GM10248 (cell line): ENCODE results near the gene JMJD4.

Experiments used
- CTCF ChIA-PET: fragments of 300-600 bp; sonication (Branson Sonifier 250); formaldehyde crosslinking; extraction: SDS; loops from one replicate; lab custom pipeline; 2021; ENCODE audit warnings: antibody characterized with exemption; lab: Yijun Ruan, JAX
- POLR2A ChIA-PET: fragments of 350-650 bp; sonication (Branson Sonifier 250); formaldehyde crosslinking; extraction: SDS; loops from one replicate; lab custom pipeline; 2020; ENCODE audit warnings: antibody characterized with exemption; lab: Yijun Ruan, JAX
- DNase-seq: peaks from one replicate; pipeline ENCODE4 v3.0.0; 2012; ENCODE audit errors: extremely low spot score
- CTCF ChIP-seq: IDR thresholded peaks from 2 replicates; pipeline ENCODE4 v1.5.1; 2012; ENCODE audit warnings: mild to moderate bottlenecking, low read depth; ENCODE audit errors: extremely low read depth, missing control alignments, control extremely low read depth

The JMJD4 gene

GRCh38 chr1:227760377-227760776 lies 25.3 kb upstream of the JMJD4 start:
- POLR2A ChIA-PET: no interaction called here
- CTCF ChIA-PET: interaction anchor here (1.2 to 4.3 kb wide), 5 partner anchors 14 to 218 kb away, joined by 3 to 27 read pairs (median 3); no protein-coding TSS in a partner anchor
- no peak for TF ChIP-seq CTCF
- DNase-seq: no peak

GRCh38 chr1:227759341-227760300 lies 24.5 kb upstream of the JMJD4 start:
- TF ChIP-seq CTCF: no peak
- POLR2A ChIA-PET: no interaction called here
- CTCF ChIA-PET: interaction anchor here (1.2 to 4.3 kb wide), 7 partner anchors 15 to 372 kb away, joined by 3 to 27 read pairs (median 3); no protein-coding TSS in a partner anchor
- no peak for DNase-seq

GRCh38 chr1:227758366-227758765 lies 23.3 kb upstream of the JMJD4 start:
- no peak for TF ChIP-seq CTCF
- peak; percentile 52 for DNase-seq
- ChIA-PET CTCF (interaction anchor here (0.7 to 2.7 kb wide), 5 partner anchors 9 to 373 kb away, joined by 3 to 10 read pairs (median 4); no protein-coding TSS in a partner anchor), POLR2A (no interaction called here)

GRCh38 chr1:227757781-227758180 lies 22.7 kb upstream of the JMJD4 start:
- CTCF ChIA-PET: interaction anchor here (2.5 to 2.7 kb wide), 2 partner anchors 14 to 27 kb away, joined by 9 to 10 read pairs; no protein-coding TSS in a partner anchor
- POLR2A ChIA-PET: interaction anchor here (0.5 kb wide), 1 partner anchor 13 kb away, joined by 10 read pairs; no protein-coding TSS in a partner anchor
- DNase-seq: no peak
- no peak for TF ChIP-seq CTCF

GRCh38 chr1:227756172-227756959 lies 21.3 kb upstream of the JMJD4 start:
- no peak for DNase-seq
- TF ChIP-seq CTCF: no peak
- CTCF ChIA-PET: interaction anchor here (2.5 kb wide), 1 partner anchor 26 kb away, joined by 9 read pairs; no protein-coding TSS in a partner anchor
- POLR2A ChIA-PET: no interaction called here

- no peak for DNase-seq
- POLR2A ChIA-PET: no interaction called here
- TF ChIP-seq CTCF: no peak
- CTCF ChIA-PET: interaction anchor here (3.9 kb wide), 1 partner anchor 7 kb away, joined by 12 read pairs; no protein-coding TSS in a partner anchor
Measured at GRCh38 chr1:227754958-227755357, 19.9 kb upstream of the JMJD4 start.
